BE2C (cell line): ENCODE measurements around the gene PDE2A.

ENCODE experiments used
- DNase-seq: peaks from one replicate; pipeline ENCODE4 v3.0.0-alpha.2; 2020
- H3K27me3 ChIP-seq: fragments of 250-450 bp; sonication (Bioruptor Pico); 2 replicates; pipeline ENCODE4 v1.5.1; 2020; ENCODE audit warnings: mild to moderate bottlenecking
- H3K36me3 ChIP-seq: fragments of 250-450 bp; sonication (Bioruptor Pico); 2 replicates; pipeline ENCODE4 v1.5.1; 2020; ENCODE audit warnings: mild to moderate bottlenecking
- H3K4me1 ChIP-seq: fragments of 250-450 bp; sonication (Bioruptor Pico); 2 replicates; pipeline ENCODE4 v1.5.1; 2020
- H3K4me3 ChIP-seq: 2 replicates; pipeline ENCODE4 v1.5.1; 2011; ENCODE audit warnings: low read depth, low read length
- H3K9me3 ChIP-seq: fragments of 250-450 bp; sonication (Bioruptor Pico); 2 replicates; pipeline ENCODE4 v1.5.1; 2020
- TF ChIP-seq, protein P1 (sequence below): IDR thresholded peaks from 2 replicates; pipeline ENCODE4 v1.5.1; 2012; ENCODE audit warnings: mild to moderate bottlenecking, low read depth, low read length

Gene PDE2A

DNA sequence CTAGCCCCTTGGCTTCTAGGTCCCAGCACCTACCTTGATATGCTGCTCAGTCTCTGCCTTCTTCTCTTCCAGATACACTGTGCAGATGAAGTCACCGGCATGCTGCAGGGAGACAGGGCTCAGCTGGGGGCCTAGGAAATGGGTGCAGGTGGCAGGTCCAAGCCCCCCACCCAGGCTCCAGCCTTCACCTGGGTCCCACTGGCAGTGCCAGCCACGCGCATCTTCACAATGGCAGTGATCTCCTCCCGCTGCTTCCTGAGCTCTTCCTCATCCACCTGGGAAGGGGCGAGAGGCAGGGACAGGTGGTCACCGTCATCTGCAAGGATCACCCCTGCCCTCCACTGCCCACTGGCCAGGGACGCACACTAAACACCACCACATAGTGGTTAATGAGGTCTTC is 21.1 kb upstream of the PDE2A start:
- no peak for DNase-seq
- Histone ChIP-seq H3K4me1 (no peaks in the 10 kb centered on the region), H3K27me3 (no peaks in the 10 kb centered on the region), H3K4me3 (no peak overlapping the region), H3K9me3 (no peaks in the 10 kb centered on the region), H3K36me3 (peaks cover 6% of the 10 kb centered on the region)
- TF ChIP-seq, protein P1, sequence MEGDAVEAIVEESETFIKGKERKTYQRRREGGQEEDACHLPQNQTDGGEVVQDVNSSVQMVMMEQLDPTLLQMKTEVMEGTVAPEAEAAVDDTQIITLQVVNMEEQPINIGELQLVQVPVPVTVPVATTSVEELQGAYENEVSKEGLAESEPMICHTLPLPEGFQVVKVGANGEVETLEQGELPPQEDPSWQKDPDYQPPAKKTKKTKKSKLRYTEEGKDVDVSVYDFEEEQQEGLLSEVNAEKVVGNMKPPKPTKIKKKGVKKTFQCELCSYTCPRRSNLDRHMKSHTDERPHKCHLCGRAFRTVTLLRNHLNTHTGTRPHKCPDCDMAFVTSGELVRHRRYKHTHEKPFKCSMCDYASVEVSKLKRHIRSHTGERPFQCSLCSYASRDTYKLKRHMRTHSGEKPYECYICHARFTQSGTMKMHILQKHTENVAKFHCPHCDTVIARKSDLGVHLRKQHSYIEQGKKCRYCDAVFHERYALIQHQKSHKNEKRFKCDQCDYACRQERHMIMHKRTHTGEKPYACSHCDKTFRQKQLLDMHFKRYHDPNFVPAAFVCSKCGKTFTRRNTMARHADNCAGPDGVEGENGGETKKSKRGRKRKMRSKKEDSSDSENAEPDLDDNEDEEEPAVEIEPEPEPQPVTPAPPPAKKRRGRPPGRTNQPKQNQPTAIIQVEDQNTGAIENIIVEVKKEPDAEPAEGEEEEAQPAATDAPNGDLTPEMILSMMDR = no peak

DNA sequence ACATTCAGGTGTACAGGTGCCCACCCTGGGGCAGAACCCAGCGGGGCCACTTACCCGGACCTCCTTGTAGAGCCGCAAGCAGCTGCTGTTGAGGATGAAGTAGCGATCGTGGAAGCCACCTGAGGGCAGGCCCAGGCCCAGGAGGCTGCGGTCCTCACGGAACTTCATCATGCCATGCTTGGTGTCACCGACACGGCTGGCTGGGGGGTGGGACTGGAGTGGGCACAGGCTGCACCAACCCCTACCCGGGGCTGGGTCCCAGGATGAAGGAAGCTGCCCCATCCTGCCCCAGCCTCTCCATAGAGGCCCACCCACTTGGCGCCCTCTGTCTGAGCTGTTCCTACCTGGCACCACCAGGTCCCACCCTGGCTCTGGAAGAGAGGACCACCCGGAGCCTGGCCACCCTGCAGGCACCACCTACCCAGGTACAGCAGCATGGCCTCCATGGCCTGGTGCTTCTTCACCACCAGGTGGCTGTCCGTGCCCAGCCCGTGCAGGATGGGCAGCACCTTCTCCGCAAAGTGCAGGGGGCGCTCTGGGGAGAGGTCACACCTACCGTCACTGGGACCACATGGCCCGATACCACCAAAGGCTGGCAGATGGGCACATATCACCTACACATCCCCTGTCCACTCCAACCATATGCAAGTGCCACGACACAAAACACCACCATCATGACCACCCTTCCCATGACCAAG is 19.2 kb upstream of the PDE2A start:
- Histone ChIP-seq H3K4me3 (no peak overlapping the region), H3K27me3 (no peaks in the 10 kb centered on the region), H3K9me3 (no peaks in the 10 kb centered on the region), H3K36me3 (peaks cover 6% of the 10 kb centered on the region), H3K4me1 (no peaks in the 10 kb centered on the region)
- DNase-seq = no peak
- TF ChIP-seq, protein P1 = no peak; the same call in 1 of the 2 replicates

DNA sequence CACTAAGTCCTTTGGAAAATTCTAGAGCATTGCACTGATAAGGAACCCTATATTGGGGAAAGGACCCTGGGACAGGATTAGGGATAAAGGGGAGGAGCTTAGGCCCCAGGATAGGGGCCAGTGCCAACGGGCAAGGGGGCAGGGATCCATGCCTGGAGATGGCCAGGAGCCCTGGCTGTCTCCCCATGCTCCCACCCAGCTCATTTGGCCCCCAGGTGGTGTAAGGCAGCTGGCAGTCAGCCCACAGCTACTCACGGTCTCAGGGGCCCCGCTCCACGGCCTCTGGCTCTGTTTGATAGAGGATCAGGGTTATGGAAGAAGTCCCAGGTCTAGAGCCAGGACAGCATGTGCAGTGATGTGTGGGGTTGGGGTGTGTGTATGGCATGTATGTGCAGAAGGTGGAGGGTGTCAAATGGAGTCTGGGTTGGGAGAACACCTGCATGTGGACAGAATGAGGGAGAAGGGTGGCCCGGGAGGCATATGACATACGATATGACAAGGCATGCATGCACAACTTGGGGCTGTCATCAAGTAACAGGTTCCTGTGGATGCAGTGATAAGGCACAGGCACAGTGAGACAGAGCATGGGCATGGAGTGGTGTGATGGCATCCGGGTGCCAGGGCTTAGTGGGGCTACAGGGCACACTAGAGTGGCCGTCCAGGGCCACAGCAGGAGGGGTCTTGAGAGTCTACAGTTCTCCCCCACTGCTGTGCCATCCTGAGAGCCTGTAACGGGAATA is 18.4 kb upstream of the PDE2A start:
- no peak for DNase-seq
- H3K36me3 ChIP-seq = peaks cover 6% of the 10 kb centered on the region
- H3K4me1 ChIP-seq = no peaks in the 10 kb centered on the region
- H3K9me3 ChIP-seq = no peaks in the 10 kb centered on the region
- TF ChIP-seq, protein P1 = no peak
- no peak overlapping the region for H3K4me3 ChIP-seq
- H3K27me3 ChIP-seq = no peaks in the 10 kb centered on the region

DNA sequence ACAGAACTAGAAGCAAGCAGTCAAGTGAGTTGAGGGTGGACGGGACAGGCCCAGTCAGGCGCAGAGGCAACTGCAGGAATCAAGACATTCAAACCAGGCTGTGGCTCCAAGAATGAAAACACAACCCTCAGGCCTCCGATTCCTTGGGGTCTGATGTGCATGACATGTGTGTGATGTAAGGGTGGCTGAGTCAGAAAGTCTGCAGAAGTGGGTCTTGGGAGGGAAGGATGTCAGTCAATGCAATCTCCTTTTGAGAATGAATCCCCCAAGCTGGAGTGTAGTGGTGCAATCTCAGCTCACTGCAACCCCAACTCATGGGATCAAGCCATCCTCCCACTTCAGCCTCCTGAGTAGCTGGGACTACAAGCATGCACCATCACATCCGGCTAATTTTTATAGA is 15.9 kb upstream of the PDE2A start:
- peaks cover 6% of the 10 kb centered on the region for H3K36me3 ChIP-seq
- H3K4me3 ChIP-seq = no peak overlapping the region
- TF ChIP-seq, protein P1 = no peak
- no peaks in the 10 kb centered on the region for H3K9me3 ChIP-seq
- H3K27me3 ChIP-seq = no peaks in the 10 kb centered on the region
- H3K4me1 ChIP-seq = no peaks in the 10 kb centered on the region
- no peak for DNase-seq

DNA sequence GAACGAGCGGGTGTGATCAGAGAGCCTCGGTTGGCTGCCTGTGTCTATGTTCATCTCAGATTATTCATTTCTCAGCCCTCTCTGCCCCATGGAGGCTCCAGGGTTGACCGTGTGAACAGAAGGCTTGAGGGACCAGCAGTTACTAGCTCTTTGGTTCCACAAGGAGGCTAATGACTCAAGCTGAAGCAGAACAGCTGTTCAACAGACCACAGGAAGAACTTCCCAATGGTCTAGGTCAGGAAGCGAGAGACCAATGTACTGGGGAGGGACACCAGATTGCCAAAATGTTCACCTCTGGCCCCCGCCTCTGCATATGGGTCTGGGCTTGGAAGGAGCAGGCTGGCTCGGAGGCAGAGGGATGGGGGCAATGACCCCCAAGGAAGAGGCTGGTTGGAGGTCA is 14.7 kb upstream of the PDE2A start:
- H3K36me3 ChIP-seq = peaks cover 6% of the 10 kb centered on the region
- H3K27me3 ChIP-seq = no peaks in the 10 kb centered on the region
- H3K9me3 ChIP-seq = no peaks in the 10 kb centered on the region
- TF ChIP-seq, protein P1 = no peak
- no peak overlapping the region for H3K4me3 ChIP-seq
- peaks cover 5% of the 10 kb centered on the region; the same call in 1 of the 2 replicates for H3K4me1 ChIP-seq
- DNase-seq = no peak

DNA sequence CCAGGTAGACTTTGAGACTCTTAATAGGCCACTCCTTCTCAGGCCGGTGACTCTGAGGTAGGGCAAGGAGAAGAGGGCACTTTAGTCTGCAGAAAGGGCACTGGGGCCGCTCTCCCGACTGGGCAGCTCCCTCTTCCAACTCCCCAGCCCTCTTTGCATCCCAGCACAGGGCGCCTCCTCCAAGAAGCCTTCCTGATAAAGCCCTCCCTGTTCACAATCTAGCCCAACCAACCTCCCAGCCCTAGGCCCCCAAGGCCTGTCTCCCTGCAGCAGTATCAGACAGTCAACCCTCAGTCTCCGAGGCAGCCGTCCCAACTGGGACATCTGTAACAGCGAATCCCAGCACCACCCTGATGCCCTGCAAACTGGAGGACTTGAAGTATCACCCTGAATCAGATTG is 14.3 kb upstream of the PDE2A start:
- H3K36me3 ChIP-seq = peaks cover 4% of the 10 kb centered on the region
- no peaks in the 10 kb centered on the region for H3K27me3 ChIP-seq
- H3K9me3 ChIP-seq = no peaks in the 10 kb centered on the region
- DNase-seq = no peak
- H3K4me1 ChIP-seq = peaks cover 5% of the 10 kb centered on the region; the same call in 1 of the 2 replicates
- H3K4me3 ChIP-seq = no peak overlapping the region
- TF ChIP-seq, protein P1 = no peak
